GM10847 (cell line): ENCODE data around the gene GCM1.

ENCODE experiments used
- POLR2A ChIP-seq: IDR thresholded peaks from 2 replicates; pipeline ENCODE4 v1.6.1; 2011; ENCODE audit not compliant: insufficient read length; ENCODE audit errors: extremely low read depth

GCM1 gene

GRCh38 chr6:53095270-53095669 is 53.4 kb downstream of the GCM1 start:
- no peak for TF ChIP-seq POLR2A

GRCh38 chr6:53090576-53090975 is 58.1 kb downstream of the GCM1 start:
- no peak for TF ChIP-seq POLR2A

- TF ChIP-seq POLR2A = no peak
Observed at GRCh38 chr6:53089948-53090347, 58.7 kb downstream of the GCM1 start.

- no peak for TF ChIP-seq POLR2A
Observed at GRCh38 chr6:53086302-53086701, 62.3 kb downstream of the GCM1 start.

GRCh38 chr6:53080813-53081212 is 67.8 kb downstream of the GCM1 start:
- no peak for TF ChIP-seq POLR2A
